Ramos (cell line): ENCODE measurements around the gene ADAM15.

Experiments
- in situ Hi-C: fragments of 300-500 bp; cut with MboI; formaldehyde crosslinking; loops from one replicate; pipeline ENCODE4 v1.14.3; 2022; ENCODE audit warnings: low sequenced_read_pairs; ENCODE audit not compliant: unreplicated experiment

ADAM15 gene

GRCh38 chr1:155082301-155083051, 31.4 kb downstream of the ADAM15 start:
- in situ Hi-C loops, result no loop called here

DNA sequence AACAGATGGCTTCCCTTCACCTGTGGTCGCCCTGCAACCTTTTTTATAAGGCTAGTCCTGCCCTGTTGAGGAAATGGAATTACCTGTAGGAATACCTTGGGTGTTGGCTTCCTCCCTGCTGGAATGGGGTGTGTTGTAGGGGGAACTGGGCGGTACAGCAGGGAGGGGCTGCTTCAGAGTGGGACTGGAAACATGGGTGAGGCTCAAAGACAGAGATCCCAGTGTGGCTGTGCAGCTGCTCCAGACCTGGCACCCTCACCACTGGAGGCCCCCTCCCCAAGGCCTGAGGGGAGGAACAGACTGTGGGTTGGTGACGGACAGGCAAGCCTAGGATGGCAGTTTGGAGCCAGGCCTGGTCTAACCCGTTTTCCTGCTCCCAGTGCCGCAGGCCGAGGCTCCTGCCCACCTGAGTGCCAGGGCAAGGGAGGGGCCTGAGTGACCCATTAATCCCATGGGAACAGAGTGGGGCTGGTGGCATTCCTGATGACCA, 32.0 kb downstream of the ADAM15 start:
- in situ Hi-C loops, result no loop called here

GRCh38 chr1:155083865-155084721, 33.0 kb downstream of the ADAM15 start:
- in situ Hi-C loops, result no loop called here

DNA sequence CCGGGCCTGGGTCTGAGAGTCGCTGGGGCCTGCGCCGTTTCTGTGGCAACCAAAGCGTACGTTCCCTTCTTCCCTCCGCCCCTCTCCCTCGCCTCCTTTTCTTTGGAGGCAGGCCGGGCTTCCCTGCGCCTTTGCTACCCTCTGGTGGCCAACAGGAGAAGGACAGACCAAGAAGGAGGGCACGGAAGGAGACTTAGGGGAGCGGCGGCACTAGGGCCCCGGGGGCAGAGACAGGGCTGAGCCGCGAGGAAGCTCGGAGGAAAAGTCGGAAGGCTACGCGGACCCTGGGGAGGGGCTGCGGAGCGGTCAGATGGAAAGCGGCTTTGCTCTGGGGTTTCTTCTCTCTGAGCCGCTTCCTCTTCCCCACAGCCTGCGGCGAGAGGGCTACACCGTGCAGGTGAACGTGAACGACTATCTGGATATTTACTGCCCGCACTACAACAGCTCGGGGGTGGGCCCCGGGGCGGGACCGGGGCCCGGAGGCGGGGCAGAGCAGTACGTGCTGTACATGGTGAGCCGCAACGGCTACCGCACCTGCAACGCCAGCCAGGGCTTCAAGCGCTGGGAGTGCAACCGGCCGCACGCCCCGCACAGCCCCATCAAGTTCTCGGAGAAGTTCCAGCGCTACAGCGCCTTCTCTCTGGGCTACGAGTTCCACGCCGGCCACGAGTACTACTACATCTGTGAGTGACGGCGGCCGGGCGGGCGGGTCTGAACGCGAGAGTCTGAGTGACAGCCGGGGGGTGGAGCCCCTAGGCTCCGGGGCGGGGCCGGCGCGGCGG, 33.8 kb downstream of the ADAM15 start:
- in situ Hi-C loops, result no loop called here

- in situ Hi-C loops, result no loop called here
These were observed 34.5 kb downstream of the ADAM15 start for GRCh38 chr1:155085504-155086127.

DNA sequence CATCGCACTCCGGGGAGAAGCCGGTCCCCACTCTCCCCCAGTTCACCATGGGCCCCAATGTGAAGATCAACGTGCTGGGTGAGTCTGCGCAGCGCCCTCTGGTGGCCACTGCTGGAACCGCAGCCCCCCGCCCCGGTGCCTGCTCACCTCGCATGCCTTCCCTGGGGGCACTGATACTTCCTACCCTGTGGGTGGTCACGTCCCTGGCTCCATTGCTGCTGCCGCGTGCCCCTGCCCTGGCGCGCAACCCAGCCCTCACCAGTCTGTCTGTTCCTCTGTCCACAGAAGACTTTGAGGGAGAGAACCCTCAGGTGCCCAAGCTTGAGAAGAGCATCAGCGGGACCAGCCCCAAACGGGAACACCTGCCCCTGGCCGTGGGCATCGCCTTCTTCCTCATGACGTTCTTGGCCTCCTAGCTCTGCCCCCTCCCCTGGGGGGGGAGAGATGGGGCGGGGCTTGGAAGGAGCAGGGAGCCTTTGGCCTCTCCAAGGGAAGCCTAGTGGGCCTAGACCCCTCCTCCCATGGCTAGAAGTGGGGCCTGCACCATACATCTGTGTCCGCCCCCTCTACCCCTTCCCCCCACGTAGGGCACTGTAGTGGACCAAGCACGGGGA, 35.1 kb downstream of the ADAM15 start:
- in situ Hi-C loops, result no loop called here

DNA sequence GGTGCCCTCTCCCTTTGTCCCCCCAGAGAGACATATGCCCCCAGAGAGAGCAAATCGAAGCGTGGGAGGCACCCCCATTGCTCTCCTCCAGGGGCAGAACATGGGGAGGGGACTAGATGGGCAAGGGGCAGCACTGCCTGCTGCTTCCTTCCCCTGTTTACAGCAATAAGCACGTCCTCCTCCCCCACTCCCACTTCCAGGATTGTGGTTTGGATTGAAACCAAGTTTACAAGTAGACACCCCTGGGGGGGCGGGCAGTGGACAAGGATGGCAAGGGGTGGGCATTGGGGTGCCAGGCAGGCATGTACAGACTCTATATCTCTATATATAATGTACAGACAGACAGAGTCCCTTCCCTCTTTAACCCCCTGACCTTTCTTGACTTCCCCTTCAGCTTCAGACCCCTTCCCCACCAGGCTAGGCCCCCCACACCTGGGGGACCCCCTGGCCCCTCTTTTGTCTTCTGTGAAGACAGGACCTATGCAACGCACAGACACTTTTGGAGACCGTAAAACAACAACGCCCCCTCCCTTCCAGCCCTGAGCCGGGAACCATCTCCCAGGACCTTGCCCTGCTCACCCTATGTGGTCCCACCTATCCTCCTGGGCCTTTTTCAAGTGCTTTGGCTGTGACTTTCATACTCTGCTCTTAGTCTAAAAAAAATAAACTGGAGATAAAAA, 35.9 kb downstream of the ADAM15 start:
- in situ Hi-C loops, result no loop called here

- in situ Hi-C loops, result loop anchor here (5.0 kb wide), 1 partner anchor 76 kb away; no protein-coding TSS in a partner anchor
These were observed 40.2 kb downstream of the ADAM15 start for GRCh38 chr1:155091071-155092051.

GRCh38 chr1:155092131-155092530, 41.0 kb downstream of the ADAM15 start:
- in situ Hi-C loops, result loop anchor here (5.0 kb wide), 1 partner anchor 75 kb away; no protein-coding TSS in a partner anchor

GRCh38 chr1:155092641-155093040, 41.5 kb downstream of the ADAM15 start:
- in situ Hi-C loops, result loop anchor here (5.0 kb wide), 1 partner anchor 75 kb away; no protein-coding TSS in a partner anchor

DNA sequence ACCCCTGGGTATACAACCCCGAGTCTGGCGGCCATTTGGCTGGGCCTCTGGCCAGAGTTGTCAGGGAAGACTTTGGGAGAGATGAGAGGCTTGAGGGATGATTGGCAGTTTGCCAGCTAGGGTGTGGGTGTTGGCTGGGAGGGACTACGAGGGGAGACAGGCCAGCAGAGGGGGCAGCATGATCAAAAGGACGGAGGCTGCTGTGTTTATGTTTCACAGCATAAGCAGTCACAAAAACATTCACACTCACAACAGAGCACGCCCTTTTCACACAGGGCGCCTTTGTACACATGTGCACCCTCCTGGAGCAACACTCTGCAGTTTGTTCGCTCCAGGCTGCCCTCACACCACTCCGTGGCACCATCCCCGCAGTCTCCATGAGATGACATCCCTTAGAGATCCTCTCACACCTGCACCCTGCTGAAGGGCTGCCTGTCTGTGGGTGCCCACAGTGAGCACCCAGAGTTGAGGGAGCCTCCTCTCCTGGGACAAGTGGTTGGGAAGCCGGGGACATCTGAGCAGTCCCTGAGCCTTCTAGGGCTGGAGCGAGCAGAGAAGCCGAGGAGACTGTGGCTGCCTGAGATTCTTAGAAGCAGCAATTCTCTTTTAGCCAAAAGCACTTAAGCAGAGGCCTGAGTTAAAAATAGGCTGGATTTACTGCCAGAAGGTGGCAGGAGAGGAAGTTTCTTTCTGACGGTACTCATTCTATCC, 43.0 kb downstream of the ADAM15 start:
- in situ Hi-C loops, result loop anchor here (5.0 kb wide), 1 partner anchor 73 kb away; no protein-coding TSS in a partner anchor

GRCh38 chr1:155094622-155094948, 43.5 kb downstream of the ADAM15 start:
- in situ Hi-C loops, result loop anchor here (5.0 kb wide), 1 partner anchor 73 kb away; no protein-coding TSS in a partner anchor

- in situ Hi-C loops, result no loop called here
These were observed 48.2 kb downstream of the ADAM15 start for GRCh38 chr1:155099331-155099730.

- in situ Hi-C loops, result no loop called here
These were observed 52.2 kb downstream of the ADAM15 start for GRCh38 chr1:155103325-155103724.

- in situ Hi-C loops, result no loop called here
These were observed 53.8 kb downstream of the ADAM15 start for GRCh38 chr1:155104605-155105534.

GRCh38 chr1:155105604-155106011, 54.5 kb downstream of the ADAM15 start:
- in situ Hi-C loops, result no loop called here
